Spleen (tissue), 11 donors: ENCODE measurements around the gene ANKRD11. TPM values are rescaled to one million over a fixed set of nuclear protein-coding genes. Genes with fewer than 3 reads are reported as not detected.

Experiments used
- DNase-seq: peaks from one replicate; pipeline ENCODE4 v3.0.0-alpha.2; 2020
- H3K27ac ChIP-seq, 8 donors: fragments of 200-600 bp; sonication (generic) in 7 of 8; 1 replicate in 4 of 8; 2 replicates in 4 of 8; pipeline versions ENCODE4 v1.5.0 to v1.8.0; 2016 to 2021; ENCODE audit warnings: inconsistent platforms in 4 of 8, mild to moderate bottlenecking in 4 of 8, moderate library complexity in 1 of 8
- H3K27me3 ChIP-seq, 7 donors: fragments of 200-600 bp; sonication (generic) in 6 of 7; replicated peaks in 1 of 7; 1 replicate in 4 of 7; 2 replicates in 3 of 7; pipeline versions ENCODE4 v1.5.0 to v1.8.0; 2016 to 2021; ENCODE audit warnings: inconsistent platforms in 3 of 7, mild to moderate bottlenecking in 1 of 7
- H3K36me3 ChIP-seq, 6 donors: fragments of 200-600 bp; sonication (generic) in 5 of 6; 1 replicate in 4 of 6; 2 replicates in 2 of 6; pipeline versions ENCODE4 v1.5.0 to v1.8.0; 2016 to 2021; ENCODE audit warnings: inconsistent platforms in 2 of 6
- H3K4me1 ChIP-seq, 6 donors: fragments of 200-600 bp; sonication (generic) in 5 of 6; 1 replicate in 3 of 6; 2 replicates in 3 of 6; pipeline versions ENCODE4 v1.5.0 to v1.8.0; 2016 to 2021; ENCODE audit warnings: inconsistent platforms in 3 of 6
- H3K4me3 ChIP-seq, 8 donors: fragments of 200-600 bp; sonication (generic) in 7 of 8; 1 replicate in 4 of 8; 2 replicates in 4 of 8; pipeline versions ENCODE4 v1.5.0 to v1.8.0; 2016 to 2021; ENCODE audit warnings: inconsistent platforms in 4 of 8, mild to moderate bottlenecking in 4 of 8, moderate library complexity in 2 of 8
- H3K9me3 ChIP-seq, 8 donors: fragments of 200-600 bp; sonication (generic) in 7 of 8; 1 replicate in 4 of 8; 2 replicates in 4 of 8; pipeline versions ENCODE4 v1.5.0 to v1.8.0; 2016 to 2021; ENCODE audit warnings: inconsistent platforms in 4 of 8
- POLR2A ChIP-seq, 3 donors: fragments of 450-650 bp; IDR thresholded peaks; one replicate each; pipeline ENCODE4 v1.5.1; 2017; ENCODE audit warnings: antibody characterized with exemption in 3 of 3, mild to moderate bottlenecking in 1 of 3
- POLR2AphosphoS5 ChIP-seq, 3 donors: sonication (generic); formaldehyde crosslinking; IDR thresholded peaks; one replicate each; pipeline ENCODE4 v1.5.1; 2017; ENCODE audit warnings: antibody characterized with exemption in 3 of 3
- WGBS, 5 donors: extraction: QIAGEN DNeasy Blood & Tissue Kit in 3 of 5; methylation state at CpG; one replicate each; pipeline versions ENCODE4 v1.1.5 to v1.1.7; 2013 to 2018; 5-methylcytosine and 5-hydroxymethylcytosine counted together
- intact Hi-C: fragments of 100-400 bp; cut with DNase I; formaldehyde crosslinking; loops from one replicate; pipeline ENCODE4 v1.15.0; 2023; ENCODE audit warnings: low total_unique reads
- polyA plus RNA-seq, 3 donors: library from polyadenylated mRNA; stranded (reverse); fragments of 200-250 nt; gene quantifications; one replicate each; pipeline ENCODE4 v1.2.1, GENCODE V29; 2013
- total RNA-seq, 7 donors: library from RNA; depleted of rRNA in 3 of 7; stranded (reverse); fragments of >200 nt in 3 of 7; fragmentation: NEBNext Ultra II Directional in 4 of 7; extraction: Animal tissue kit (Norgen Biotek cat#: 25700) in 4 of 7; gene quantifications; one replicate each; pipeline versions ENCODE4 v1.1.0 to v1.2.1, GENCODE V29; 2016 to 2021
- TF ChIP-seq, protein P1 (sequence below), 11 experiments: fragments of 200-600 bp in 7 of 11; fragments of 450-650 bp in 4 of 11; sonication (generic) in 4 of 11; IDR thresholded peaks in 8 of 11; conservative IDR thresholded peaks in 3 of 11; 1 replicate in 7 of 11; 2 replicates in 4 of 11; pipeline versions ENCODE4 v1.4.0 to v1.8.0; 2016 to 2021; ENCODE audit warnings: antibody characterized with exemption in 11 of 11, inconsistent platforms in 4 of 11, mild to moderate bottlenecking in 1 of 11
- donor health status: healthy with polysubstance abuse.
- donor health status: DM: no; HTN: no; CAD: no; lungs with moderate emphysema.
- donor health status: DM: no; HTN: no; CAD: no.
- donor health status: Bipolar disorder and iron deficiency.
- donor health status: healthy.
- donor health status: DM: no; HTN: no; CAD: no.
- donor health status: DM: yes; HTN: yes; CAD: no.

Gene ANKRD11
- total and polyA plus RNA-seq, 10 donors, result 29.0 to 203 (median 128) TPM

DNA sequence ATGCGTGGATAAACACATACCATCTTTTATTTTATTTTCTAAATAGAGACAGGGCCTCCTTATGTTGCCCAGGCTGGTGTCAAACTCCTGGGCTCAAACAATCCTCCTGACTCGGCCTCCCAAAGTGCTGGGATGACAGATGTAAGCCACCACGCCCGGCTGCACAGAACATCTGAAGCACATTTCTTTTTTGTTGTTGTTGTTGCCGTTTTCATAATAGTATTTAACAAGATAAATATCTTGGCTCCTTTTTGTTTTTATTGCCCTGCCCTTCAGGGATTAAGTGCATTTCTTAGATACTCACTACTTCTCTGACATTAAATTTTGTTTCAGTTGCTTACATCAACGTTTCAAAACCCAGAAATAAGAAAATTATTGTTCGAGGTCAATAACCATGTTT is 37.4 kb downstream of the ANKRD11 start:
- no peaks in the 10 kb centered on the region for H3K27me3 ChIP-seq
- intact Hi-C loops, result no loop called here
- TF ChIP-seq POLR2A (IDR thresholded peaks at IDR 0.05) (no peak), POLR2AphosphoS5 (IDR thresholded peaks at IDR 0.05) (no peak)
- TF ChIP-seq, protein P1, sequence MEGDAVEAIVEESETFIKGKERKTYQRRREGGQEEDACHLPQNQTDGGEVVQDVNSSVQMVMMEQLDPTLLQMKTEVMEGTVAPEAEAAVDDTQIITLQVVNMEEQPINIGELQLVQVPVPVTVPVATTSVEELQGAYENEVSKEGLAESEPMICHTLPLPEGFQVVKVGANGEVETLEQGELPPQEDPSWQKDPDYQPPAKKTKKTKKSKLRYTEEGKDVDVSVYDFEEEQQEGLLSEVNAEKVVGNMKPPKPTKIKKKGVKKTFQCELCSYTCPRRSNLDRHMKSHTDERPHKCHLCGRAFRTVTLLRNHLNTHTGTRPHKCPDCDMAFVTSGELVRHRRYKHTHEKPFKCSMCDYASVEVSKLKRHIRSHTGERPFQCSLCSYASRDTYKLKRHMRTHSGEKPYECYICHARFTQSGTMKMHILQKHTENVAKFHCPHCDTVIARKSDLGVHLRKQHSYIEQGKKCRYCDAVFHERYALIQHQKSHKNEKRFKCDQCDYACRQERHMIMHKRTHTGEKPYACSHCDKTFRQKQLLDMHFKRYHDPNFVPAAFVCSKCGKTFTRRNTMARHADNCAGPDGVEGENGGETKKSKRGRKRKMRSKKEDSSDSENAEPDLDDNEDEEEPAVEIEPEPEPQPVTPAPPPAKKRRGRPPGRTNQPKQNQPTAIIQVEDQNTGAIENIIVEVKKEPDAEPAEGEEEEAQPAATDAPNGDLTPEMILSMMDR (IDR thresholded peaks at IDR 0.05 in 8 of 11, conservative IDR thresholded peaks at IDR 0.05 in 3 of 11), result no peak
- peaks cover 27 to 97% (median 73%) of the 10 kb centered on the region in 6 donors for H3K4me1 ChIP-seq
- no peak overlapping the region for H3K4me3 ChIP-seq
- H3K9me3 ChIP-seq, result no peaks in the 10 kb centered on the region
- H3K36me3 ChIP-seq, result no peaks in the 10 kb centered on the region
- H3K27ac ChIP-seq, result peak overlapping the region in 4 of 8 donors; percentile 36 to 83 (median 72)
- no peak for DNase-seq
- 71 to 84% (median 77%) methylated on average over 7 of the region's 7 CpGs for WGBS, 5 donors

DNA sequence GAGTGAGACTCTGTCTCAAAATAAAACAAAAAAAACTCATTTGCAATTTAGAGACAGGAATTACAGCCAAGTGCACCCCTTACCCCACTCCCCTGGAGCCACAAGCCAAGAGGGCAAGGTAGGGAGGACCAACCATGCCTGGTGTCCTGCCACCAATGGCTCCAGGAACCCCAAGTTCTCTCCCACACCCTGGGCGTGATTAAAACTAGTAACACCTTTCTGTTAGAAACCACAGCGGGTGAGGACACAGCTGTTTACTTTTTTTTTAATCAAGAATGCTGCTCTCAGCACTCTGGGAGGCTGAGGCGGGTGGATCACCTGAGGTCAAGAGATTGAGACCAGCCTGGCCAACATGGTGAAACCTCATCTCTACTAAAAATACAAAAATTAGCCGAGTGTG is 38.1 kb downstream of the ANKRD11 start:
- TF ChIP-seq POLR2AphosphoS5 (IDR thresholded peaks at IDR 0.05) (no peak), POLR2A (IDR thresholded peaks at IDR 0.05) (no peak)
- TF ChIP-seq, protein P1 (IDR thresholded peaks at IDR 0.05 in 8 of 11, conservative IDR thresholded peaks at IDR 0.05 in 3 of 11), result no peak
- no peak for DNase-seq
- peaks cover 27 to 97% (median 76%) of the 10 kb centered on the region in 6 donors for H3K4me1 ChIP-seq

DNA sequence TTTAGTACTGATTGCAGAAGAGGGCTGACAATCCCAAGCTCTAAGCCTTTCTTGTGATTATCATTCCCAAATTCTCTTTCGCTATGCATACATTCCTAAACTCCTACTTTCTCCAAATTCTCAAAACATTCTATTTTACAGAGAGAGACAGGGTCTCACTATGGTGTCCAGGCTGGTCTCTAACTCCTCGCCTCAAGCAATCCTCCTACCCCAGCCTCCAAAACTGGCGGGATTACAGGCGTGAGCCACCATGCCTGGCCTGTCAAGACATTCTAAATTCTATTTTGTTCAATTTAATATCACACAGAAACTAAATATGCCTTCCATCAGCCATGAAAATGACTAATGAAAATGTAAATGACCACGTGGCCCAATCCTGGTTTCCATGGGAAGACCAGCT is 39.8 kb downstream of the ANKRD11 start:
- TF ChIP-seq POLR2A (IDR thresholded peaks at IDR 0.05), result no peak
- TF ChIP-seq, protein P1 (IDR thresholded peaks at IDR 0.05 in 8 of 11, conservative IDR thresholded peaks at IDR 0.05 in 3 of 11), result no peak
- TF ChIP-seq POLR2AphosphoS5 (IDR thresholded peaks at IDR 0.05), result no peak
- intact Hi-C loops, result no loop called here
- Histone ChIP-seq H3K4me1 (peaks cover 40 to 100% (median 88%) of the 10 kb centered on the region in 6 donors), H3K36me3 (no peaks in the 10 kb centered on the region), H3K27ac (no peak overlapping the region), H3K9me3 (no peaks in the 10 kb centered on the region), H3K4me3 (no peak overlapping the region), H3K27me3 (no peaks in the 10 kb centered on the region)
- WGBS, 5 donors, result 91 to 96% (median 92%) methylated on average over 5 of the region's 5 CpGs
- no peak for DNase-seq

More for the DNA sequence above, 38.1 kb downstream of the ANKRD11 start:
- Histone ChIP-seq H3K9me3 (no peaks in the 10 kb centered on the region), H3K4me3 (no peak overlapping the region), H3K36me3 (no peaks in the 10 kb centered on the region), H3K27me3 (no peaks in the 10 kb centered on the region), H3K27ac (no peak overlapping the region)
- intact Hi-C loops, result no loop called here
- 62 to 82% (median 74%) methylated on average over 4 of the region's 4 CpGs for WGBS, 5 donors

DNA sequence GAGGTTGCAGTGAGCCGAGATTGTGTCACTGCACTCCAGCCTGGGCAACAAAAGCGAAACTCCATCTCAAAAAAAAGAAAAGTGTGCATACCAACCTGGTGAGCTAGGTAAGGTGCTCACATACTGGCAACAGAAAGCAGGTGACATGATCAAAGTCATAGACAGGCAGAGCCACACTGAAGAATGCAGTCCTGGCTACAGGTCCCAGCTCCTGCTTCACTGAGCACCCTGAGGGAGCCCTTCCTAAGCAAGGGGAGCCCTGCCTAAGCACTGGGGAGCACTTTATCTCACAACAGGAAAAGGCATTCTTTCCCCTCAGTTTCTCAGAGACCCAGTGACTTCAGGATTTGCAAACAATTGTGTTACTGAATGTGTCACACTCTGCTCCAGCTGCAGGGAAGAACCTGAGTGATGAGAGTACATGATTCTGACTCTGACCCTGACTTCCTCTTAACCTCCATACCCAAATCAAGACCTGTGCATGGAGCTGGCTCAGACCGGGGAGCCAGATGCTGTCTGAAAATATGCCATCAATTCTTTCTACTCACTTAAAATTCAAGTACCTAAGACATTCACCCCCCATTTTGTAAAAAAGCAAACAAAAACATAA is 40.5 kb downstream of the ANKRD11 start:
- Histone ChIP-seq H3K27ac (peak overlapping the region in 2 of 8 donors; percentile 11 to 35), H3K9me3 (no peaks in the 10 kb centered on the region), H3K27me3 (no peaks in the 10 kb centered on the region), H3K36me3 (no peaks in the 10 kb centered on the region), H3K4me1 (peaks cover 47 to 100% (median 91%) of the 10 kb centered on the region in 6 donors), H3K4me3 (no peak overlapping the region)
- WGBS, 5 donors, result 54 to 81% (median 72%) methylated on average over 3 of the region's 3 CpGs
- DNase-seq, result no peak
- intact Hi-C loops, result no loop called here
- TF ChIP-seq POLR2A (IDR thresholded peaks at IDR 0.05), result no peak
- TF ChIP-seq POLR2AphosphoS5 (IDR thresholded peaks at IDR 0.05), result no peak
- TF ChIP-seq, protein P1 (IDR thresholded peaks at IDR 0.05 in 8 of 11, conservative IDR thresholded peaks at IDR 0.05 in 3 of 11), result no peak
